NT2/D1 (cell line): Measurements from ENCODE around the gene SLC25A25.

Experiments
- DNase-seq: peaks from one replicate; pipeline ENCODE4 v3.0.0-alpha.2; 2011; ENCODE audit warnings: low read depth, low spot score
- H3K27me3 ChIP-seq: 2 replicates; pipeline ENCODE4 v1.6.0; 2011; ENCODE audit warnings: mild to moderate bottlenecking; ENCODE audit not compliant: insufficient read length, insufficient read depth
- H3K36me3 ChIP-seq: 2 replicates; pipeline ENCODE4 v1.6.1; 2011; ENCODE audit warnings: mild to moderate bottlenecking, low read length, mixed read lengths; ENCODE audit not compliant: insufficient read depth, insufficient read length
- H3K4me1 ChIP-seq: 2 replicates; pipeline ENCODE4 v1.5.1; 2011; ENCODE audit not compliant: insufficient read depth, insufficient read length
- H3K4me3 ChIP-seq: 2 replicates; pipeline ENCODE4 v1.5.1; 2011; ENCODE audit warnings: low read depth; ENCODE audit not compliant: insufficient read length
- H3K9ac ChIP-seq: 2 replicates; pipeline ENCODE4 v1.6.0; 2011; ENCODE audit warnings: low read depth; ENCODE audit not compliant: insufficient read length
- H3K9me3 ChIP-seq: 2 replicates; pipeline ENCODE4 v1.5.1; 2011; ENCODE audit warnings: mild to moderate bottlenecking, low read length; ENCODE audit not compliant: insufficient read depth
- SUZ12 ChIP-seq: IDR thresholded peaks from 2 replicates; pipeline ENCODE4 v1.6.1; 2011; ENCODE audit not compliant: insufficient read length, insufficient read depth; ENCODE audit errors: extremely low read depth
- YY1 ChIP-seq: IDR thresholded peaks from 2 replicates; pipeline ENCODE4 v1.6.1; 2011; ENCODE audit not compliant: insufficient read length, insufficient read depth
- ZNF274 ChIP-seq: IDR thresholded peaks from 2 replicates; pipeline ENCODE4 v1.6.1; 2011; ENCODE audit warnings: mild to moderate bottlenecking, low read depth, low read length

Gene SLC25A25

GRCh38 chr9:128149951-128150593 is 82.0 kb downstream of the SLC25A25 start:
- no peak overlapping the region for H3K9ac ChIP-seq
- H3K4me3 ChIP-seq, result no peak overlapping the region
- DNase-seq, result no peak
- H3K27me3 ChIP-seq, result peaks cover 3% of the 10 kb centered on the region
- H3K36me3 ChIP-seq, result no peaks in the 10 kb centered on the region
- TF ChIP-seq ZNF274 (no peak), YY1 (no peak), SUZ12 (no peak)
- peaks cover 28% of the 10 kb centered on the region for H3K4me1 ChIP-seq
- no peaks in the 10 kb centered on the region for H3K9me3 ChIP-seq

- H3K9me3 ChIP-seq, result no peaks in the 10 kb centered on the region
- H3K9ac ChIP-seq, result no peak overlapping the region
- no peak for DNase-seq
- no peaks in the 10 kb centered on the region for H3K36me3 ChIP-seq
- TF ChIP-seq ZNF274, result no peak
- TF ChIP-seq SUZ12, result no peak
- TF ChIP-seq YY1, result no peak
- no peak overlapping the region for H3K4me3 ChIP-seq
- peaks cover 3% of the 10 kb centered on the region for H3K27me3 ChIP-seq
- H3K4me1 ChIP-seq, result peaks cover 28% of the 10 kb centered on the region
These were observed 82.7 kb downstream of the SLC25A25 start for GRCh38 chr9:128150594-128151308.

- H3K4me1 ChIP-seq, result peaks cover 31% of the 10 kb centered on the region
- no peak overlapping the region for H3K4me3 ChIP-seq
- peaks cover under 1% of the 10 kb centered on the region for H3K27me3 ChIP-seq
- no peaks in the 10 kb centered on the region for H3K9me3 ChIP-seq
- no peak overlapping the region for H3K9ac ChIP-seq
- no peak for TF ChIP-seq SUZ12
- no peak for TF ChIP-seq ZNF274
- TF ChIP-seq YY1, result no peak
- no peaks in the 10 kb centered on the region for H3K36me3 ChIP-seq
- no peak for DNase-seq
These were observed 83.5 kb downstream of the SLC25A25 start for GRCh38 chr9:128151309-128152132.

GRCh38 chr9:128152133-128153059 is 84.4 kb downstream of the SLC25A25 start:
- Histone ChIP-seq H3K4me1 (peaks cover 33% of the 10 kb centered on the region), H3K4me3 (no peak overlapping the region), H3K9me3 (no peaks in the 10 kb centered on the region), H3K9ac (peak overlapping the region; percentile 50), H3K27me3 (no peaks in the 10 kb centered on the region), H3K36me3 (no peaks in the 10 kb centered on the region)
- DNase-seq, result no peak
- TF ChIP-seq ZNF274 (no peak), YY1 (no peak)

- H3K27me3 ChIP-seq, result no peaks in the 10 kb centered on the region
- no peak for DNase-seq
- no peaks in the 10 kb centered on the region for H3K36me3 ChIP-seq
- H3K9ac ChIP-seq, result peak overlapping the region; percentile 26
- H3K4me1 ChIP-seq, result peaks cover 30% of the 10 kb centered on the region
- no peaks in the 10 kb centered on the region for H3K9me3 ChIP-seq
- TF ChIP-seq ZNF274 (no peak), YY1 (no peak), SUZ12 (no peak)
- no peak overlapping the region for H3K4me3 ChIP-seq
These were observed 85.3 kb downstream of the SLC25A25 start for GRCh38 chr9:128153060-128153946.

GRCh38 chr9:128153947-128154695 is 86.1 kb downstream of the SLC25A25 start:
- Histone ChIP-seq H3K9me3 (no peaks in the 10 kb centered on the region), H3K4me3 (no peak overlapping the region), H3K27me3 (no peaks in the 10 kb centered on the region), H3K36me3 (no peaks in the 10 kb centered on the region), H3K9ac (peak overlapping the region; percentile 50), H3K4me1 (peaks cover 29% of the 10 kb centered on the region)
- TF ChIP-seq ZNF274, result no peak
- TF ChIP-seq SUZ12, result no peak
- TF ChIP-seq YY1, result no peak
- no peak for DNase-seq
